8988T (cell line): ENCODE data around the gene PEX1.
"Not testable (repeated sequence)": the region's sequence is repeated elsewhere in the genome, so short reads cannot be mapped to it uniquely, and the experiment has no call there.

Experiments
- DNase-seq: peaks from one replicate; pipeline ENCODE4 v3.0.0; 2011

Gene PEX1

DNA sequence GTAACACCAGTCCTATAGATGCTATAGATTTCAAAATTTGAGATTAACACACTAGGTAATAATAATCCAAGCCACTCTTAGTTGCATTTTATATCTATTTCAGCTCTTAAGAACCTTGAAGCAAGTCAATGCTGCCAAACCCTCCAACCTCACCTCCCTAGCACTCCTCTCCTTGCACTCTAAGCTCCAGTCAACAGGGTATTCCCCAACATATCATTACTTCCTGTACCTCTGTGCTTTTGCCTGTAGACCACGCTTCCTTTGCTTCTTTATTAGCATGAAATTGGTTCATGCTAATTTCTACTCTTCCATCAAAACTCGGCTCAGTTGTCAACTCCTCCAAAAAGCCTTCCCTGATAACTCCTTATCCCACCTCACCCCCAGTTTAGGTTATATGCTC lies 24.6 kb downstream of the PEX1 start:
- no peak for DNase-seq

DNA sequence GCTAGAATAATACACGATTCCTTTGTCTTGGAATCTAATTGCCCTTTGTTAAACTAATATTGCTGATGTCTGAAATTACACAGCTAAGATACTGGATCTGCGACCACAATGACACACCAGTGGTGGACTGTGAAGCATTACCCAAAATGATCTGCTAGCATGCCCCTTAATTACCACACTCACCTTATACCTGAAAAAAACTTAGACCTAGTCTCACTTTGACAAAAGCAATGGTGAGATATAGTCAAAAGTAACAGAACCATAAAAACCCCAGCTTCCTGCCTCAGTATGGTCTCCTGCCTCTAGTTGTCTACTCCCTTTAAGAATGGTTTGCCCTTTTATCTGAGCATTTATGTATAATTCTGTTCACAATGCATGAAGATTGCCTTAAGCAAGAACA lies 29.8 kb downstream of the PEX1 start:
- no peak for DNase-seq

DNA sequence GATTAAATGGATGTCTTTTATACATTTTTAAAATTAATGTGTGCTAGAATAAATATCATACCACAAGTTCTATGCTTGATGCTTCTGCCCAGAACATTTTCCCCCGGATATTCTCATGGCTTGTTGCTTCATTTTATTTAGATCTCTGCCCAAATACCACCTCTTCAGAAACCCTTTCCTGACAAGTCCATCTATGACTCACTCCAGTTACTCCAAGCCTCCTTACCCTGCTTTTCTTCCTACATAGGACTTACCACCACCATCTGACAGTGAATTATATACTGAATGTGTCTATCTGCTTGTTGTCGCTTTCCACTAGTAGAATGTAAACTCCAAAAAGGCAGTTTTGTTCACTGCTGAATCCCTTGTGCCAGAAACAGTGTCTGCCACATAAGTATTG lies 31.4 kb downstream of the PEX1 start:
- DNase-seq, result no peak

DNA sequence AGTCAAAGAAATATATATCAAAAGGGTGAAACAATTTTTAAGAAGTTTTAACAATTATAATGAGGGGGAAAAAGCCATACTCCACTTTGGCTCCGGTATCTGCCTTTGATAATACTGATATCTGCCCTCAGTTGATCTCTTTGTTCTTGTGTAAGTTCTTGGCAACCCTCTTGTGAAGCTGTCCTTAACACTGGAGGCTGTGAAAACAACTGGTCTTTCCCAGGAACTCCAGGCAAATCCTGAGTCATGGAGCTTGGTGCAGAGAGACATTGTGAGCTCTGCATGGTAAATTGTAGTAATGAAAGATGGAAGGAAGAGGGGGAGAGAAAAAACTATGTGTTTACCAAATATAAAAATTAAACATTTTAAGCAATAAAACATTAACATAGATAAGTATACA lies 38.7 kb downstream of the PEX1 start:
- DNase-seq, result no peak

DNA sequence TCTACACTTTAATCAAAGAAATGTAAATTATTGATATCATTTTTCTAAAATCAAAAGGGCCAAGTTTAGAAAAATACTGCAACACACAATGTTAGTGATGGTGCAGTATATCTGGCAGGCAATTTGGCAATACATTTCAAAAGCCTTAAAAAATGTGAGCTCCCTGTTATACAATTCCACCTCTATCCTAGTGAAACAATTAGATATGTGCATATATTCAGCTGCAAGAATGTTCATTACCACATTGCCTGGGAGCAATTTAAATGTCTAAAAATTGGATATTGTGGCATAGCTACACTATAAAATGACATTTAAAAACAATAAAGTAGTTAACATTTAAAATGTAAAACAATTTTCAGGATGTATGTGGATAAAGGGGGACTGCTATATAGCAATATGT lies 40.5 kb downstream of the PEX1 start:
- no peak for DNase-seq

DNA sequence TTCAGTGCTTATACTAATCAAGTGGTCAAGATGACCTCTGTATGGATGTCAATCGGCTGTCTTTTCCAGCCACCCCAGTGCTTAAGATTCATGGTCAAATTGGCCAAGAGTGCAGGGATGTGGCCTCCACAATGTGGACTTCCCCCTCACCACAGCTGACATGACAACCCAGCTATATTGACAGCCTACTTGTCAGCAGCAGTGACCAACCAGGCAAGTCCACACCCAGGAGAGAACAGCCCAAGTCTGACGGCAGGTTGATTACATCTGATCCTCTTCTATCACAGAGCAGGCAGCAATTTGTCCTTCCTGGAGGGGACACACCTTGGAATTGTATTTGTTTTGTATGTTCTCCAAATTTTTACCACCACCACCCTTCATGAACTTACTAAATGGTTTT lies 42.3 kb downstream of the PEX1 start:
- DNase-seq, result no peak

DNA sequence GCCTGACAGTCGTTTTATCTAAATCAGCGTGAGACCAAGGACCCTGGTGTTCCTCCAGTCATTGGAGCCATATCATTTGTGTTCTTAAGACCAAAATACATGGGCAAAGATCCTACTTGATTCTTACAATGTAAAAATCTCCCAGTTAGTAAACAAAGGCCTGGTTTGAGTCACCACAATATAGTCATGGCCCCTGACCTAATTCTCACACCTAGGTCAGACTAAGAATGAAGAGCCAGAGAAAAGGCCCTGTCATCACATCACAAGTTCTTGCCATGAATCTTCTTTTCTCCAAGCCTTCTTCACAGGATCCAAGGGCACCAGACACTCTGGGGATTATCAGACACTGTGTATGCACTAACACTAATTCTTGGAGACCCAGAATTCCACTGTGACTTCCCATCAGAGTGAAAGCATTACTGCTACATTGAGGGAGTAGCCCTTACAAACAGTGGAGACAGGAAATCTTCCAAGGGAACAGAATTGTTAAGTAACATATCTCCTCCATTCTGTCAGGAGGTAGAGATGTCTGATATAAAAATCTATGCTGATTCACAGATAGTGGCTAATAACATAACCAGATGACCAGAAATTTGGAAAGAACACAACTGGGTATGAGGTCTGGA lies 42.9 kb downstream of the PEX1 start:
- DNase-seq, result no peak

DNA sequence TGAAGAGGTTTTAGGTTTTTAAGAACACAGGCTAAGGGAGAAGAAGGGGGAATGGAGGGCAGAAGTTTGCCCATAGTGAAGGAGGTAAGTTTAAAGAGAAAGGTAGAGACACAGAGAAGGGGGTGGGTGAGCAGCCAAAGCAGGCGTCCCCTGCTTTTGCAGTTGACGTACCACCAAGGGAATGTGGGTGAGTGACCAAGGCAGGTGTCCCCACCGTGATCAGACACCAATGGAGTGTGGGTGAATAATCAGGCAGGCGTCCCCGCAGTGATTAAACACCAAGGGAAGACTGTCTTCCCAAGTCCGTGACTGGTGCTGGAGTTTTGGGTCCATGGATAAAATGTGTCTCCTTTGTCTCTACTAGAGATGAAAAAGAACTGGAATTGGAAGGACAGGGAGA lies 44.1 kb downstream of the PEX1 start:
- not testable (repeated sequence) for DNase-seq

DNA sequence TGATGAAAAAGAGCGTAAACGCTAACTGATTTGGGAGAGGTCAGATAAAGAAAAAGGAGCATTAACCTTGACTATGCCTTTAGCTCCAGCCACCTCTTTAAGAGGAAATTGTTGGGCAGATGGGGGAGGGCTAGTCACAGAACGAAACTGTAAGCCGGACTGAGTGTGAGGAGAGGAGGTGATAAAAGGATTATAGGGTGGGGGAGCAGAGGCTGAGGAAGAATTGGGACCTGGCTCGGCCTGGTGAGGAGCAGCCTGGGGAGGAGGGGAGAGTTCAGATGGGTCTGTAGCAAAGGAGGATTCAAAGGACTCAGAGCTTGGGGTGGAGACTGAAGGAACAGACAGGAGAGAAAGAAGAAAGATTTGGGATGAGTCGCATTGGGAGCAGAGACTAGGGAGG lies 44.7 kb downstream of the PEX1 start:
- not testable (repeated sequence) for DNase-seq

DNA sequence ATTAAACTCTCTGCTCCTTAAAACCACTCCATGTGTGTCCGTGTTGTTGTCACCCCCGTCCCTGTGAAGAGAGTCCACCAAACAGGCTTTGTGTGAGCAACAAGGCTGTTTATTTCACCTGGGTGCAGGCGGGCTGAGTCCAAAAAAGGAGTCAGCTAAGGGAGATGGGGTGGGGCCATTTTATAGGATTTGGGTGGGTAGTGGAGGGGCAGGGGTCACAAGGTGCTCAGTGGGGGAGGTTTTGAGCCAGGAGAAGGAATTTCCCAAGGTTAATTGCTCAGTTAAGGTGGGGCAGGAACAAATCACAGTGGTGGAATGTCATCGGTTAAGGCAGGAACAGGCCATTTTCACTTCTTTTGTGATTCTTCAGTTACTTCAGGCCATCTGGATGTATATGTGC lies 49.2 kb downstream of the PEX1 start:
- DNase-seq, result not testable (repeated sequence)

DNA sequence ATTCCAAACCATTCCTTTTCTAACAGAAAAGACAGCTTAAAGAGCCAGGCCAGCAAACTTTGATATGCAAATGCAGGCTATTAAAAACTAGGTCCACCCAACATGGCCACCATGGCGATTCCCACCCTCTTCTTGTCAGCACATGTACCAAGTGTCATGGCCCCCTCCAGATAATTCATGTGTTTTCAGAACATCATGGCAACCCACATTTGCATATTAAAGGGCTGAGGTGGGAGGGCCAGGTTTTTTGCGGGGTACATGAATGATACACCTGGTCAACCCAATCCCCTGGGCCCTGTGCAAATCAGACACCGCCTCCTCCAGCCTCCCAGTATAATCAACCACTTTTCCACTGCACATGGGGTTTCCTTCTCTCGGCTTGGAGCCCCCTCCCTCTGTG lies 49.6 kb downstream of the PEX1 start:
- no peak for DNase-seq

DNA sequence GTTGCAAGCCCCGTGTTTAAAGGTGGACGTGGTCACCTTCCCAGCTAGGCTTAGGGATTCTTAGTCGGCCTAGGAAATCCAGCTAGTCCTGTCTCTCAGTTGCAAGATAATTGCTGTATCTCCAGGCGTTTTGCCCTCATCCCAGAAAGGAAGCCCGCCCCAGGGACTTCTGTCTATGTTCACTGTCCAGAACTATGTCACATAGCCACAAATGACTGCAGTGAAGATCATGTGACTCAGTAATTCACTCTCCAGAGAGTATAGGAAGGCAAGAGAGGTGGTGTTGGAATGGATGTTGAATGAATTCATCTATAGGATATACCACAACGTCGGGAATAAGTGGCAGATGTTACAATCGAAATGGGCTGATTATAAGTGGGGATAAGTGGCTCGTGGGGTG lies 50.2 kb downstream of the PEX1 start:
- DNase-seq, result no peak

DNA sequence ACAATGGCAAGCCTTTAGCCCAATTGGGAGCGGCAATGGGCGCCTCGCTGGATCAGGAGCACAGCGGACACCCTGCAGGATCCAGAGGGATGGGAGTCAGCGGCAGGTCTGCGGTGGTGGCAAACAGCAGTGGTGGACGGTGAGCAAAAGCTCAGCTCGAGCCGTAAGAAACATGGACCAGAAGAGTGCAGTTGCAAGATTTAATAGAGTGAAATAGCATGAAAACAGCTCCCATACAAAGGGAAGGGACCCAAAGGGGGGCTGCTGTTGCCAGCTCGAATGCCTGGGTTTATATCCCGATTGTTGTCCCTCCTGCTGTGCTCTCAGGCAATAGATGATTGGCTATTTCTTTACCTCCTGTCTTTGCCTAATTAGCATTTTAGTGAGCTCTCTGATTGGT lies 50.6 kb downstream of the PEX1 start, which contains the start of gene ERVW-1:
Gene ERVW-1 (minus strand): TSS at position 266 of the 400 bp plus-strand sequence. CDS start 7,565 bp downstream, outside the sequence.
- not testable (repeated sequence) for DNase-seq

DNA sequence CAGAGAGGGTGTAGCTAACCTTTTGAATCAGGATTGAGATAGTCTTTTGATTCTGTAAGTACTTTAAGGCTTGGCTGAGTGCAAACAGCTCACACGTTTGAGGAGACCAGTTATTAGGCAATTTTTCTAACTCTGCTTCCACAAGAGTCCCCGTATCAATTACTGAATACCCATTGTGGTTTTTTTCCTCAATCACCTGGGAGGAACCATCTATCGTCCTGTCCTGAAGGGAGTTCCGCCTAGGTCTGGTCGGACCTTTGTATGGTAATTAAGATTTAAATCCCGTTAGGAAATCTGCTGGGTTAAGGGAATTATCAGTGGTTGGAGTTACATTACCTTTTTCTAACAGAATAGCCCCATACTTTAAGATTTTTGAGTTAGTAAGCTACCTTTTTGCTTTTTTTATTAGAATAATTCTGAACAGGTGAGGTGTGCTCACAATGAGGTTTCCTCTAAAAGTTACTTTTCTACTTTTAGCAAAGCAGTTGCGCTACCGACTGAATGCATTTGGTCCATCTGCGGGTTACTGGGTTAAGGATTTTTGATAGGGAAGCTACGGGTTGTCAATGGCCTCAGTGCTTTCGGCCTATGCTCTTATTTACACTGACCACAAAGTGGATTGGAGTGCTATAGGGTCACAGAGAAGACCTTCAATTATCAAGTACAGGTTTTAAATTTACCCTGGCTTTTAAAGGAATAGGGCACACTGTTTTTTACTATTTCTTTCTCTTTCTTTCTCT lies 52.3 kb downstream of the PEX1 start:
- DNase-seq, result not testable (repeated sequence)

DNA sequence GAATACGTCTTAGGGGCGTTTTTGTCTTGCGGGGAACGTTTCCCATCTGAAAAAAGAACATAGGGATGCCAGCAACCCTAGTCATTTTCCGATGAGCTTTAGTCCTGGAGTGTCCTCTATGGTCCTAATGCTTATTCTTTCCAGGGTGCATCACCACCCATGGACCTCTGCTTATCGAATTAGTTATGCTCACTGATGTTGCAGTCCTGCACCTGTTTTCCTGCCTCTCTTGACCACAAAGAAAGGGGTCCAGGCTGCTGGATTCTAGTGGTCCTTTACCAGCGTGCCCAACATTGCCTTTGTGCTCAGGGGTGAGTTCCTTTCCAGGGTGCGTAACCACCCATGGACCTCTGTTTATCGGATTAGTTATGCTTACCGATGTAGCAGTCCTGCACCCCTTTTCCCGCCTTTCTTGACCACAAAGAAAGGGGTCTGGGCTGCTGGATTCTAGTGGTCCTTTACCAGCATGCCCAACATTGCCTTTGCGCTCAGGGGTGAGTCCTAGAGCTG lies 53.0 kb downstream of the PEX1 start:
- DNase-seq, result not testable (repeated sequence)

DNA sequence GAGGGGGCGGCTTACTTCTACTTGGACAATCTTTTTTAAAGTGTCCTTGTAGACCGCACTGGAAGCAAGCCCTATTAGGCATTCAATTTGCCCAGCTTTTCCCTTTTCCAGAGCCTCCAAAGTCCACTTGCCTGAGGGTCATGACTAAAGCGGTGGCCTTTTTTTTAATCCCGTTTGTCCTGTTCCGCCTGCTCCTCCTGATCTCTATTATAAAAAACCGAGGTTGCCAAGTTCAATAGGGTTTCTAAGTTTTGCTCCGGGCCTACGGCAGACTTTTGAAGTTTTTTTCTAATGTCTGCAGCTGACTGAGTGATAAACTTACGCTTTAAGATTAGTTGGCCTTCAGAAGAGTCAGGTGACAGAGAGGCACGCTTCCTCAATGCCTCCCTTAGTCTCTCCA lies 54.3 kb downstream of the PEX1 start:
- not testable (repeated sequence) for DNase-seq

DNA sequence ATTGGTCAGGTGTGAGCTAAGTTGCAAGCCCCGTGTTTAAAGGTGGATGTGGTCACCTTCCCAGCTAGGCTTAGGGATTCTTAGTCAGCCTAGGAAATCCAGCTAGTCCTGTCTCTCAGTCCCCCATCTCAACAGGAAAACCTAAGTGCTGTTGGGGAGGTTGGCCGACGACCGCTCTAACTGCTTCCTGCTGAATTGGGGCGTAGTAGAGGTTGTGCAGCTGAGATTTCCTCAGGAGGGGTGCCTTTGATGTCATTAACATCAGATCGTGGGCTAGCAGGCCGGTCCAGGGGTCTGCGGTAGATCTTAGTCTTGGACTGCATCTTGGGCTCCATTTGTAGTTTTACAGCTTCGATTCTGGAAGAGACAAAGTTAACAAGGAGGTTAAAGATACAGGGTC lies 59.7 kb downstream of the PEX1 start:
- DNase-seq, result not testable (repeated sequence)

DNA sequence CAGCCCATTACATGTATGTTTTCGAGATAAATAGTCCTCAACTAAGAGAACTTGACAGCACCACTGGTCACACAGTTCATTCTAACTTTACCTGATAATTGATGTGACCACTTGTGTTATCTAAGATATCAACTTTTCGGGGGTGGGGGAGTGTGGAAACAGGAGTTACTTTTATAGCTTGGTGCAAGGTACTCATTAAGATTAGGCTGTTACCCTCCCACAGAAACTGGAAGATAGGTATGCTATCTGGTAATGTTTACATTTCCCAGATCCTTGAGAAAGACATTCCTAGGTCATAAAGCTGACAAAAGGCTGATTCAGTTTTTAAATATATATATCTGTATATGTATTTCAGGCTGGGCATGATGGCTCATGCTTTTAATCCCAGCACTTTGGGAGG lies 61.6 kb downstream of the PEX1 start:
- no peak for DNase-seq

DNA sequence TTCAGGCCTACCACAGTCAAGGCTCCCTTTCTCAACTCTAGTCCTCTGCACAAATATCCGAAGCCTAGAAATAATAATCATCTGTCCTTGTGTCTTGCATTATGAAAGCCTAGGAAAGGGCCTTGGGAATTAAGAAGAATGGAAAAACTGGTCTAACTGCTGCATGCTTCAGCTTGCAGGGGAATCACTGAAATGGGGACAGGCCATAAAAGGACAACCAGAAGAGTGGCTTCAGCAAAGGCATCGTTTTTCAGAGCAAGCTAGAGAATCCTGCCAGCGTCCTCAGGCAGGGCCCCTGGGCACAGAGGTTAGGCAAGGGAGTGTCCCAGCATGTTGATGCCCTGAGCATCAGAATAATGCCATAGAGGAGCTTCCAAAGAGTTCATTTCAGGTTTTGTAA lies 63.8 kb downstream of the PEX1 start:
- no peak for DNase-seq

DNA sequence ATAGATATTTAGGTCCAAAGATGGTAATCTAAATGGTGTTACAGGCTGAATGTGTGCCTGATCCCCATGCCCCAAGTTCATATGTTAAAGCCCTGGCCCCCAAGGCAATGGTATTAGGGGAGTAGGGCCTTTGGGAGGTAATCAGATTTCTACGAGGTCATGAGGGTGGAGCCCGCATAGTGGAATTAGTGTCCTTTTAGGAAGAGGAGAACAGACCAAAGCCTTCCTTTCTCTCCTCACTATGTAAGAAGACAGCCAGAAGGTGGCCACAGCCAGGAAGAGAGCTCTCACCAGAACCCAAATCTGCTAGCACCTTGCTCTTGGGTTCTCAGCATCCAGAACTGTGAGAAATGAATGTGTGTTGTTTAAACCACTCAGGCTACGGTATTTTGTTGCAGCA lies 65.8 kb downstream of the PEX1 start:
- DNase-seq, result no peak

DNA sequence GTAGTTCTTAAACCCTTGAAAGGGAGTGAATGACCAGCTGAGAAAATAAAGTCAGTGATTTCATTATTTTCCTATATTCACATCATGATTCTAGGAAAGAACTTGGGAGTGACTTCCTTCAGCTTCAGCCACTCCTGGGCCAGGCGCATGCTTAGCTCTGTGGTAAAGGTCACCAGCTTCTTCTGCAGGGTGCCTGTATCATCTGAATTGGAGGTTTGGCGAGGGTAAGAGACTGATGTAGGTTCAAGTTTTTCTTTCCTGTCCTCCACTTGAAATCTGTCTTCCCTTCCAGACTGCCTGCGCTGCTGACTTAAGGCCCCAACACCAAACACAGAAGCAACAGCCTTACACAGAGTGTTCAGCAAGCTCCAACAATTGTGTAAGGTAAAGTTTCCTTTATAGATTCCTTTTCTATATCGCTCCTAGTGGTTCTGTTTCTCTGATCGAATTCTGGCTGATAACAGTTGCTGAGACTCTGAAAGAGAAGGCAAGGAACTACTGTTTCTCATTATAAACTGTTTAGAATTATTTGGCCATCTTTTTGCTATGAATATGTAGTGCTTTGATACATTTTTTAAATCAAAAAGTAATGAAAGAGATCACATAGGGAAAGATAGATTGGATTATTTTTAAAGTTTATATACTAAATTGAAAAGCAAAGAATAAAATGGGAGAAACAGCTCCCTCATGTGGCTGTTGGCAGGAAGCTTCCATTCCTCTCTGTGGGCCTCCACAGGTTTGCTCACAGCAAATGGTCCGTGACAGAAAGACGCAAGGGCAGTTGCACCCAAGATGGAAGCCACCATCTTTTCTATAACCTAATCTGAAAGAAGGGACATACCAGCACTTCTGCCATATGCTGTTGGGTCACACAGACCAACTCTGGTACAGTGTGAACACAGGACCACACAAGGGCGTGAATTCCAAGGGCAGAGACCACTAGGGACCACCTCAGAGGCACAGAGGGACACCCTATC lies 67.0 kb downstream of the PEX1 start:
- peak; percentile 21 for DNase-seq

DNA sequence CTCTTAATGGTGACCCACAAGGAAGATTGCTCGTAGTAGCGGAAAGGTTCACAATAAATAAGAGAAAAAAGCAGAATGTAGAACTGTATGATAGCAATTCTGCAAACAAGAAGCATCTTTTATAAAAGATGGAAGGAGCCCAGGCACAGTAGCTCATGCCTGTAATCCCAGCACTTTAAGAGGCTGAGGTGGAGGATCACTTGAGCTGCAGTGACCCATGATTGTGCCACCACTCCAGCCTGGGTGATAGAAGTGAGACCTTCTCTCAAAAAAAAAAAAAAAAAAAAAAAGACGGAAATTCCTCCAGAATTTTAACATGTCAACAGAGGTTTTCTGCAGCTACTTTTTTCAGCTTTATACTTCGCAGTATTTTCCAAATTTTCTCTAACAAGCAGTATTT lies 67.8 kb downstream of the PEX1 start:
- no peak for DNase-seq

DNA sequence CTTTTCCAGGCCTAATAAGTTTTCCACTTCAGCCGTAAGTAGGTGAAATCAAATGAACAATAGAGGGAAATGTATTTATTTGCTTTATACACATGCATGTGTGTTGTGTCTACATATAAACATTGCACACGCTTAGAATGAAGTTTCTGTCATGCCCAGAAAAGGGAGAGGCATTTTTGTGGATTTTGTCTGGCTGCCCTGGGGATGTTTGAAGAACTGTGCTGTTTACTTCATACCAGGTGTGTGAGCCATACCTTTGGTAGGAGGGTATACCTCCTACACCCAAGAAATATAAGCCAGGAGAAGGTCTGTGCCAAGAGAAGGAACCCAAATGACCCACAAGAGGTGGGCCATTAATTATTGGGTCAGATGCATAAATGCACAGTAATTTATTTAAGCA lies 68.2 kb downstream of the PEX1 start:
- DNase-seq, result no peak
